HepG2 (cell line): Measurements from ENCODE around the gene RAB1B. TPM values are rescaled to one million over a fixed set of nuclear protein-coding genes. Genes with fewer than 3 reads are reported as not detected.

Experiments
- ARID4A ChIP-seq: sonication (generic); formaldehyde crosslinking; IDR thresholded peaks from 2 replicates; pipeline ENCODE4 v1.5.0; 2020; ENCODE audit warnings: mild to moderate bottlenecking, missing genetic modification reagents, borderline replicate concordance
- BCLAF1 ChIP-seq: fragments of 450-650 bp; IDR thresholded peaks from 2 replicates; pipeline ENCODE4 v1.6.1; 2017; ENCODE audit warnings: mild to moderate bottlenecking
- CCAR2 ChIP-seq: fragments of 200-400 bp; formaldehyde crosslinking; optimal IDR thresholded peaks from 2 replicates; pipeline ENCODE3; 2018; ENCODE audit warnings: low read depth, mild to moderate bottlenecking, low read length, moderate library complexity
- CHCHD3 ChIP-seq: sonication (generic); formaldehyde crosslinking; IDR thresholded peaks from 2 replicates; pipeline ENCODE4 v1.8.0; 2022; ENCODE audit warnings: mild to moderate bottlenecking, missing genetic modification reagents, moderate library complexity
- HCFC1 ChIP-seq: fragments of 150-350 bp; IDR thresholded peaks from 2 replicates; pipeline ENCODE4 v1.6.1; 2014; ENCODE audit warnings: low read depth, low read length
- LCORL ChIP-seq, 2 experiments: fragments of 450-650 bp in 1 of 2; sonication (generic) in 1 of 2; formaldehyde crosslinking in 1 of 2; IDR thresholded peaks; 2 replicates each; pipeline versions ENCODE4 v1.5.0 to v1.6.1; 2017 to 2020; ENCODE audit warnings: antibody characterized with exemption in 1 of 2, missing genetic modification reagents in 1 of 2
- MYPOP ChIP-seq: sonication (generic); formaldehyde crosslinking; IDR thresholded peaks from 2 replicates; pipeline ENCODE4 v1.8.1; 2023; ENCODE audit warnings: mild to moderate bottlenecking, moderate library complexity, missing genetic modification reagents
- PAF1 ChIP-seq: IDR thresholded peaks from 2 replicates; pipeline ENCODE4 v1.6.1; 2016; ENCODE audit warnings: missing genetic modification reagents, missing compliant biosample characterization
- RFX1 ChIP-seq: fragments of 450-650 bp; IDR thresholded peaks from 2 replicates; pipeline ENCODE4 v1.6.1; 2017
- STAT6 ChIP-seq: sonication (generic); formaldehyde crosslinking; IDR thresholded peaks from 2 replicates; pipeline ENCODE4 v1.4.0; 2020; ENCODE audit warnings: missing genetic modification reagents, mild to moderate bottlenecking, borderline replicate concordance
- TBL1XR1 ChIP-seq: fragments of 150-350 bp; IDR thresholded peaks from 2 replicates; pipeline ENCODE4 v1.6.1; 2014; ENCODE audit warnings: borderline replicate concordance, low read length; ENCODE audit not compliant: partially characterized antibody
- TCF7 ChIP-seq: sonication (generic); IDR thresholded peaks from 2 replicates; pipeline ENCODE4 v1.6.1; 2016; ENCODE audit warnings: antibody characterized with exemption, low read depth
- TFAP4 ChIP-seq: sonication (generic); IDR thresholded peaks from 2 replicates; pipeline ENCODE4 v1.6.1; 2016; ENCODE audit warnings: low read depth, borderline replicate concordance
- XBP1 ChIP-seq: sonication (generic); formaldehyde crosslinking; IDR thresholded peaks from 2 replicates; pipeline ENCODE4 v1.5.0; 2020; ENCODE audit warnings: missing genetic modification reagents
- ZNF205 ChIP-seq: IDR thresholded peaks from 2 replicates; pipeline ENCODE4 v1.6.1; 2018; ENCODE audit warnings: missing biosample characterization, missing genetic modification reagents
- ZNF331 ChIP-seq: sonication (generic); formaldehyde crosslinking; IDR thresholded peaks from 2 replicates; pipeline ENCODE4 v1.4.0; 2020; ENCODE audit warnings: missing genetic modification reagents
- ZNF776 ChIP-seq: sonication (generic); formaldehyde crosslinking; IDR thresholded peaks from 2 replicates; pipeline ENCODE4 v1.4.0; 2020; ENCODE audit warnings: mild to moderate bottlenecking, missing genetic modification reagents
- polyA plus RNA-seq, 8 experiments: library from polyadenylated mRNA; depleted of rRNA in 3 of 8; stranded (reverse) in 7 of 8; unstranded in 1 of 8; fragments of >200 nt; fragmentation: Illumina TruSeq in 4 of 8; extraction: Trizol in 4 of 8; gene quantifications; 2 replicates each; pipeline versions ENCODE4 v1.2.1 to v1.2.3, GENCODE V29; 2011 to 2016; ENCODE audit warnings: low read depth in 4 of 8, missing spikeins in 1 of 8, mixed read lengths in 1 of 8; ENCODE audit not compliant: insufficient read depth in 1 of 8
- total RNA-seq, 5 experiments: library from RNA; depleted of rRNA; stranded (reverse); fragments of >200 nt; fragmentation: Illumina TruSeq; extraction: Trizol; gene quantifications; 2 replicates each; pipeline ENCODE4 v1.2.3, GENCODE V29; 2016; ENCODE audit warnings: low read depth in 1 of 5

RAB1B gene
- total and polyA plus RNA-seq, 2 of the 13 experiments (the other 11 are each of a cell fraction or from before 2014, with no cell fraction given): 77.9 to 87.9 TPM

- TF ChIP-seq STAT6 (CRISPR knock-in tag): no peak
- no peak for TF ChIP-seq HCFC1
- TF ChIP-seq ZNF205: no peak
- no peak for TF ChIP-seq TCF7
- TF ChIP-seq ZNF331 (CRISPR knock-in tag): 0 out of 2 replicates have a peak, but pooled peaks have one; percentile 47
- no peak for TF ChIP-seq XBP1
- TF ChIP-seq ARID4A (CRISPR knock-in tag): peak; percentile 30; the same call in 1 of the 2 replicates
- no peak for TF ChIP-seq BCLAF1
- peak; percentile 79; the same call in 1 of the 2 replicates for TF ChIP-seq TFAP4
- no peak for TF ChIP-seq CHCHD3 (CRISPR knock-in tag)
- no peak for TF ChIP-seq RFX1
- no peak for TF ChIP-seq ZNF776 (CRISPR knock-in tag)
- TF ChIP-seq CCAR2: no peak
- TF ChIP-seq LCORL (IDR thresholded peaks at IDR 0.05): no peak
- TF ChIP-seq LCORL (CRISPR knock-in tag; IDR thresholded peaks at IDR 0.05): no peak
- 0 out of 2 replicates have a peak, but pooled peaks have one; percentile 23 for TF ChIP-seq MYPOP (CRISPR knock-in tag)
- no peak for TF ChIP-seq PAF1 (CRISPR knock-in tag)
- no peak for TF ChIP-seq TBL1XR1
These were observed 49.5 kb downstream of the RAB1B start (continued) for GRCh38 chr11:66317723-66318599.
